ENCODE data around the gene PTPRE. TPM values are rescaled to one million over a fixed set of nuclear protein-coding genes. Genes with fewer than 3 reads are reported as not detected.
A peak's percentile ranks its signal among the peaks of the same experiment; 100 is the strongest.

PTPRE gene
- total and polyA plus RNA-seq, 5 donors: 6.7 to 21.1 (median 12.9) TPM

- no peaks in the 10 kb centered on the region for H3K27me3 ChIP-seq (ENCODE audit: control insufficient read depth, insufficient read depth)
- H3K9me3 ChIP-seq (ENCODE audit: control insufficient read depth, low read length): no peaks in the 10 kb centered on the region
- ATAC-seq (no peak), DNase-seq (no peak)
- intact Hi-C loops (cut with DNase I): loop anchor here in 3 of 4 donors (5.0 to 10.0 kb wide), 3 partner anchors 45 to 155 kb away; partner anchors contain the start of gene PTPRE (in 2 of the 3)
- no peak overlapping the region for H3K4me3 ChIP-seq (ENCODE audit: low read length)
- 100% methylated on average over 1 of the region's 1 CpG for WGBS
- peaks cover 6% of the 10 kb centered on the region for H3K4me1 ChIP-seq (ENCODE audit: control insufficient read depth, insufficient read depth, low read length)
- H3K27ac ChIP-seq (ENCODE audit: low read length): no peak overlapping the region
Measured at GRCh38 chr10:128059982-128060293, 153.0 kb downstream of the PTPRE start.

- H3K4me1 ChIP-seq (ENCODE audit: control insufficient read depth, insufficient read depth, low read length): peaks cover 6% of the 10 kb centered on the region
- H3K4me3 ChIP-seq (ENCODE audit: low read length): no peak overlapping the region
- no peaks in the 10 kb centered on the region for H3K27me3 ChIP-seq (ENCODE audit: control insufficient read depth, insufficient read depth)
- intact Hi-C loops (cut with DNase I): loop anchor here in 3 of 4 donors (5.0 to 10.0 kb wide), 3 partner anchors 46 to 156 kb away; partner anchors contain the start of gene PTPRE (in 2 of the 3)
- 95% methylated on average over 9 of the region's 9 CpGs for WGBS
- DNase-seq (no peak), ATAC-seq (no peak)
- H3K9me3 ChIP-seq (ENCODE audit: control insufficient read depth, low read length): no peaks in the 10 kb centered on the region
- H3K27ac ChIP-seq (ENCODE audit: low read length): no peak overlapping the region
Measured at GRCh38 chr10:128060341-128061250, 153.7 kb downstream of the PTPRE start.

GRCh38 chr10:128061306-128062300 is 154.7 kb downstream of the PTPRE start:
- ATAC-seq (no peak), DNase-seq (no peak)
- Histone ChIP-seq H3K4me1 (ENCODE audit: control insufficient read depth, insufficient read depth, low read length) (peaks cover 6% of the 10 kb centered on the region), H3K4me3 (ENCODE audit: low read length) (no peak overlapping the region), H3K27me3 (ENCODE audit: control insufficient read depth, insufficient read depth) (no peaks in the 10 kb centered on the region), H3K27ac (ENCODE audit: low read length) (no peak overlapping the region), H3K9me3 (ENCODE audit: control insufficient read depth, low read length) (no peaks in the 10 kb centered on the region)
- WGBS: 70% methylated on average over 14 of the region's 14 CpGs
- intact Hi-C loops (cut with DNase I): loop anchor here in 3 of 4 donors (5.0 to 10.0 kb wide), 3 partner anchors 47 to 157 kb away; partner anchors contain the start of gene PTPRE (in 2 of the 3)

- WGBS: 20% methylated on average over 11 of the region's 11 CpGs
- peak overlapping the region; percentile 51 for H3K27ac ChIP-seq (ENCODE audit: low read length)
- intact Hi-C loops (cut with DNase I): loop anchor here in 3 of 4 donors (5.0 to 10.0 kb wide), 3 partner anchors 48 to 158 kb away; partner anchors contain the start of gene PTPRE (in 2 of the 3)
Measured at GRCh38 chr10:128062331-128062880, 155.5 kb downstream of the PTPRE start.

GRCh38 chr10:128062881-128063563 is 156.1 kb downstream of the PTPRE start:
- Histone ChIP-seq H3K27me3 (ENCODE audit: control insufficient read depth, insufficient read depth) (no peaks in the 10 kb centered on the region), H3K4me1 (ENCODE audit: control insufficient read depth, insufficient read depth, low read length) (peaks cover 6% of the 10 kb centered on the region), H3K4me3 (ENCODE audit: low read length) (no peak overlapping the region), H3K9me3 (ENCODE audit: control insufficient read depth, low read length) (no peaks in the 10 kb centered on the region), H3K27ac (ENCODE audit: low read length) (no peak overlapping the region)
- ATAC-seq (peak in 1 of 2 donors; percentile 45), DNase-seq (no peak)
- intact Hi-C loops (cut with DNase I): loop anchor here in 3 of 4 donors (5.0 to 10.0 kb wide), 3 partner anchors 48 to 158 kb away; partner anchors contain the start of gene PTPRE (in 2 of the 3)
- WGBS: 31% methylated on average over 19 of the region's 19 CpGs

More at GRCh38 chr10:128062331-128062880, 155.5 kb downstream of the PTPRE start:
- ATAC-seq (peak in 1 of 2 donors; percentile 4), DNase-seq (no peak)
- Histone ChIP-seq H3K4me1 (ENCODE audit: control insufficient read depth, insufficient read depth, low read length) (peaks cover 6% of the 10 kb centered on the region), H3K4me3 (ENCODE audit: low read length) (no peak overlapping the region), H3K9me3 (ENCODE audit: control insufficient read depth, low read length) (no peaks in the 10 kb centered on the region), H3K27me3 (ENCODE audit: control insufficient read depth, insufficient read depth) (no peaks in the 10 kb centered on the region)

GRCh38 chr10:128063736-128064107 is 156.8 kb downstream of the PTPRE start:
- WGBS: 76% methylated on average over 7 of the region's 7 CpGs
- intact Hi-C loops (cut with DNase I): loop anchor here in 3 of 4 donors (5.0 to 10.0 kb wide), 3 partner anchors 49 to 159 kb away; partner anchors contain the start of gene PTPRE (in 2 of the 3)
- ATAC-seq: no peak
- Histone ChIP-seq H3K27ac (ENCODE audit: low read length) (peak overlapping the region; percentile 65), H3K4me1 (ENCODE audit: control insufficient read depth, insufficient read depth, low read length) (peaks cover 6% of the 10 kb centered on the region), H3K9me3 (ENCODE audit: control insufficient read depth, low read length) (no peaks in the 10 kb centered on the region), H3K27me3 (ENCODE audit: control insufficient read depth, insufficient read depth) (no peaks in the 10 kb centered on the region), H3K4me3 (ENCODE audit: low read length) (no peak overlapping the region)
- no peak for DNase-seq

GRCh38 chr10:128064108-128064969 is 157.4 kb downstream of the PTPRE start:
- DNase-seq: peak; percentile 59 to 75 (median 75)
- no peaks in the 10 kb centered on the region for H3K9me3 ChIP-seq (ENCODE audit: control insufficient read depth, low read length)
- peaks cover 6% of the 10 kb centered on the region for H3K4me1 ChIP-seq (ENCODE audit: control insufficient read depth, insufficient read depth, low read length)
- H3K27ac ChIP-seq (ENCODE audit: low read length): peak overlapping the region; percentile 65
- no peak overlapping the region for H3K4me3 ChIP-seq (ENCODE audit: low read length)
- ATAC-seq: peak; percentile 59 to 61
- 66% methylated on average over 11 of the region's 11 CpGs for WGBS
- H3K27me3 ChIP-seq (ENCODE audit: control insufficient read depth, insufficient read depth): no peaks in the 10 kb centered on the region
- intact Hi-C loops (cut with DNase I): loop anchor here in 3 of 4 donors (5.0 to 10.0 kb wide), 3 partner anchors 50 to 160 kb away; partner anchors contain the start of gene PTPRE (in 2 of the 3)

GRCh38 chr10:128064970-128065580 is 158.2 kb downstream of the PTPRE start:
- H3K27me3 ChIP-seq (ENCODE audit: control insufficient read depth, insufficient read depth): no peaks in the 10 kb centered on the region
- H3K27ac ChIP-seq (ENCODE audit: low read length): no peak overlapping the region
- H3K4me3 ChIP-seq (ENCODE audit: low read length): no peak overlapping the region
- H3K4me1 ChIP-seq (ENCODE audit: control insufficient read depth, insufficient read depth, low read length): peaks cover 6% of the 10 kb centered on the region
- H3K9me3 ChIP-seq (ENCODE audit: control insufficient read depth, low read length): no peaks in the 10 kb centered on the region
- 81% methylated on average over 17 of the region's 17 CpGs for WGBS
- ATAC-seq (no peak), DNase-seq (no peak)
- intact Hi-C loops (cut with DNase I): loop anchor here (5.0 to 10.0 kb wide), 3 partner anchors 50 to 160 kb away; partner anchors contain the start of gene PTPRE (in 3 of the 4)

All from right cardiac atrium (tissue), 5 donors.